SH-SY5Y (cell line): Measurements from ENCODE around the gene PIAS3.

Experiments
- GATA2 ChIP-seq: IDR thresholded peaks from 2 replicates; pipeline ENCODE4 v1.6.1; 2011; ENCODE audit warnings: mild to moderate bottlenecking, low read depth, low read length
- GATA3 ChIP-seq: IDR thresholded peaks from 2 replicates; pipeline ENCODE4 v1.6.1; 2011; ENCODE audit warnings: low read depth, mild to moderate bottlenecking, low read length, moderate library complexity

DNA sequence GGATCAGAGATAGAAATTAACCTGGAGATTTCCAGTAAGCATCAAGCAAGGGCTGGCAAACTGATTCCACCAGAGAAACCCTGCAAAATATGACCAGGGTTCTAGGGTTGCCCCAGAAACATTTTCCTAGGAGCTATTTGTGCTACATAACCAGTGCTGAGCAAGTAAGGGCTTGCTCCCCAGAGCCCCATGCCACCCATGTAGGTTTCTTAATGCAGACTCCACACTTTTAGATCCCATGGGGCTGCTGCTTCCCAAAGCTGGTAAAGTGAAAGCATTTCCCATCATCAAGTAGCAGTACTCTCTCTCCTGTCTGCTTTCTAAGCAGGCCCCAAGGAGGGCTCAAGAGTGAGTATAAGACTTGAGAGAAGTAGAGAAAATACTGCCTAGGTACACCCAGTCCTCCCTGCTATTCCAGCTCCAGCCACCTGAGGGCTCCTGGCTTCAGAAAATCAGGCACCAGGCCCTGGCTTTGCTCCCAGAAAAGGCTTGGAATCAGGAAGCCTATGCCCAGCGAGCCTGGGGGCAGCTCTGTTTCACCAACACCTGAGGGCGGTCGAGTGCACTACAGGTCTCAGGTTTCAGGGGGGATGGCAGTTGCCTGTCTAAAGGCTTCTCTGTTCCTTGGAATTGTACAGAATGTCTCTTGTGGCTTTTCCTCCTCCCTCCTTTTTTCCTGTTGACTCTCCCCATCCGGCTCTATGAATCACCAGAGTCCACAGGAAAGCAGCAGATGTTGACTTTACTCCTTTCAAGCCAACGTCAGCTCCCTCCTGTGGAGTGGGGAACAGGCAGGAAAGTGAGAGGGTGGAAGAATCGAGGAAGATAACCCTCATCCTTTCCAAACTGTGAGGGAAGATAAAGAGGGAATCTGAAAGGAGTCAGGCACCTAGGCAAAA is 33.0 kb upstream of the PIAS3 start:
- TF ChIP-seq GATA2 (no peak), GATA3 (no peak)
